ENCODE measurements around the gene LUC7L3. TPM values are rescaled to one million over a fixed set of nuclear protein-coding genes. Genes with fewer than 3 reads are reported as not detected.

Gene LUC7L3
- total and polyA plus RNA-seq, 2 experiments from 2014 or later, result 56.9 to 156 TPM

DNA sequence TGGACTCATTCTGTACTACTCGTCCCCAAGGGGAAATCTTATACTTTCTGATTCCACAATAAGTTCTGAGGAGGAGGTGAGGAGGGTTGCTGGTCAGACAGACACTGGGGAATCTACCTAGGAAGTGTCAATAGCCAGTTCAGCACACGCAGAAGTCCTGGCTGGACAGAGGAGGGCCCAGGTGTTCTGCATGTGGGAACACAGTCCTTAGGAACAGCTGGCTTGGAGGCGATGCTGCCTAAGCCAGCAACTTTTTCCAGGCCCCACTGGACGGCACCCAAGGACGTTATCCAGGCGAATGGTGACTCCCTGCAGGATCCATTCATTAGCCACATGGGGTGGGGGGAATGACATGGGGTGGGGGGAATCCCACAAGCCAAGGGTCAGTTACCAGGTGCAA, 86.1 kb downstream of the LUC7L3 start:
- no peaks in the 10 kb centered on the region for H3K9me3 ChIP-seq (ENCODE audit: low read depth)
- WGBS (ENCODE audit: low lambda C conversion rate, missing lambda C conversion rate), result 87% methylated on average over 6 of the region's 6 CpGs

More for the DNA sequence above, 86.1 kb downstream of the LUC7L3 start:
- H3K4me3 ChIP-seq, result no peak overlapping the region
- no peak overlapping the region for H2AFZ ChIP-seq
- no peaks in the 10 kb centered on the region for H3K79me2 ChIP-seq
- no peak overlapping the region for H3K27ac ChIP-seq
- no peaks in the 10 kb centered on the region for H3K36me3 ChIP-seq (replicated peaks; ENCODE audit: insufficient read depth, low read depth)
- H4K20me1 ChIP-seq (ENCODE audit: insufficient read depth, poor library complexity, severe bottlenecking), result no peaks in the 10 kb centered on the region
- no peak for DNase-seq (ENCODE audit: low spot score)
- H3K9me2 ChIP-seq (replicated peaks; ENCODE audit: insufficient read depth), result no peaks in the 10 kb centered on the region
- TF ChIP-seq EZH2 (IDR thresholded peaks at IDR 0.05; ENCODE audit: borderline replicate concordance), result no peak
- TF ChIP-seq EZH2phosphoT487 (IDR thresholded peaks at IDR 0.05; ENCODE audit: low read depth, severe bottlenecking, unreplicated experiment), result no peak
- TF ChIP-seq, protein P1, sequence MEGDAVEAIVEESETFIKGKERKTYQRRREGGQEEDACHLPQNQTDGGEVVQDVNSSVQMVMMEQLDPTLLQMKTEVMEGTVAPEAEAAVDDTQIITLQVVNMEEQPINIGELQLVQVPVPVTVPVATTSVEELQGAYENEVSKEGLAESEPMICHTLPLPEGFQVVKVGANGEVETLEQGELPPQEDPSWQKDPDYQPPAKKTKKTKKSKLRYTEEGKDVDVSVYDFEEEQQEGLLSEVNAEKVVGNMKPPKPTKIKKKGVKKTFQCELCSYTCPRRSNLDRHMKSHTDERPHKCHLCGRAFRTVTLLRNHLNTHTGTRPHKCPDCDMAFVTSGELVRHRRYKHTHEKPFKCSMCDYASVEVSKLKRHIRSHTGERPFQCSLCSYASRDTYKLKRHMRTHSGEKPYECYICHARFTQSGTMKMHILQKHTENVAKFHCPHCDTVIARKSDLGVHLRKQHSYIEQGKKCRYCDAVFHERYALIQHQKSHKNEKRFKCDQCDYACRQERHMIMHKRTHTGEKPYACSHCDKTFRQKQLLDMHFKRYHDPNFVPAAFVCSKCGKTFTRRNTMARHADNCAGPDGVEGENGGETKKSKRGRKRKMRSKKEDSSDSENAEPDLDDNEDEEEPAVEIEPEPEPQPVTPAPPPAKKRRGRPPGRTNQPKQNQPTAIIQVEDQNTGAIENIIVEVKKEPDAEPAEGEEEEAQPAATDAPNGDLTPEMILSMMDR (IDR thresholded peaks at IDR 0.05; ENCODE audit: poor library complexity), result no peak
- H3K4me2 ChIP-seq, result no peak overlapping the region
- H3K27me3 ChIP-seq, result no peaks in the 10 kb centered on the region
- peaks cover 2% of the 10 kb centered on the region for H3K4me1 ChIP-seq (ENCODE audit: insufficient read depth)

Small RNA genes lying within 50 kb of the gene (microRNA-seq; reads per million reads assigned to microRNA genes)
- gene MIR8059, result not detected

Small RNA genes lying within 50 kb of the gene (small RNA-seq; reads per million reads assigned to genes)
- gene AC005921.1 (not detected), gene MIR8059 (not detected), gene RF00019 (not detected)

Other genes starting within 250 kb of the LUC7L3 start
- gene RSAD1, start 240.7 kb upstream of the LUC7L3 start, total RNA-seq, result 28.6 and 29.7 TPM in 2 replicates
- gene RSAD1, start 240.7 kb upstream of the LUC7L3 start, polyA plus RNA-seq, result 30.4 and 44.2 TPM in 2 replicates
- gene MYCBPAP, start 211.2 kb upstream of the LUC7L3 start, total RNA-seq, result 0.43 TPM in 1 of 2 replicates, not detected in the other
- 0.70 and 1.2 TPM in 2 replicates for gene MYCBPAP, start 211.2 kb upstream of the LUC7L3 start, polyA plus RNA-seq
- gene EPN3, start 186.9 kb upstream of the LUC7L3 start, total RNA-seq, result 2.7 and 3.8 TPM in 2 replicates
- 11.5 and 12.1 TPM in 2 replicates for gene EPN3, start 186.9 kb upstream of the LUC7L3 start, polyA plus RNA-seq
- gene SPATA20, start 172.4 kb upstream of the LUC7L3 start, total RNA-seq, result 91.0 and 97.5 TPM in 2 replicates
- gene SPATA20, start 172.4 kb upstream of the LUC7L3 start, polyA plus RNA-seq, result 108 and 114 TPM in 2 replicates
- gene CACNA1G, start 158.9 kb upstream of the LUC7L3 start, total RNA-seq, result 2.9 and 4.8 TPM in 2 replicates
- 3.5 and 4.8 TPM in 2 replicates for gene CACNA1G, start 158.9 kb upstream of the LUC7L3 start, polyA plus RNA-seq
- gene ABCC3, start 84.7 kb upstream of the LUC7L3 start, total RNA-seq, result 12.6 and 18.1 TPM in 2 replicates
- 16.9 and 19.2 TPM in 2 replicates for gene ABCC3, start 84.7 kb upstream of the LUC7L3 start, polyA plus RNA-seq
- gene ANKRD40, start 11.7 kb upstream of the LUC7L3 start, total RNA-seq, result 28.1 and 30.8 TPM in 2 replicates
- 10.3 and 11.4 TPM in 2 replicates for gene ANKRD40, start 11.7 kb upstream of the LUC7L3 start, polyA plus RNA-seq
- 3.3 and 4.2 TPM in 2 replicates for gene ANKRD40CL, start 47.9 kb downstream of the LUC7L3 start, total RNA-seq
- 2.8 and 3.9 TPM in 2 replicates for gene ANKRD40CL, start 47.9 kb downstream of the LUC7L3 start, polyA plus RNA-seq
- gene WFIKKN2, start 116.0 kb downstream of the LUC7L3 start, total RNA-seq, result 0.36 and 0.50 TPM in 2 replicates
- gene WFIKKN2, start 116.0 kb downstream of the LUC7L3 start, polyA plus RNA-seq, result 0.68 TPM in 1 of 2 replicates, not detected in the other
- 52.1 and 53.6 TPM in 2 replicates for gene TOB1, start 146.8 kb downstream of the LUC7L3 start, total RNA-seq
- 41.1 and 43.2 TPM in 2 replicates for gene TOB1, start 146.8 kb downstream of the LUC7L3 start, polyA plus RNA-seq